ENCODE data around the gene ZFYVE16.
"Not testable (repeated sequence)": the region's sequence is repeated elsewhere in the genome, so short reads cannot be mapped to it uniquely, and the experiment has no call there.

Gene ZFYVE16

DNA sequence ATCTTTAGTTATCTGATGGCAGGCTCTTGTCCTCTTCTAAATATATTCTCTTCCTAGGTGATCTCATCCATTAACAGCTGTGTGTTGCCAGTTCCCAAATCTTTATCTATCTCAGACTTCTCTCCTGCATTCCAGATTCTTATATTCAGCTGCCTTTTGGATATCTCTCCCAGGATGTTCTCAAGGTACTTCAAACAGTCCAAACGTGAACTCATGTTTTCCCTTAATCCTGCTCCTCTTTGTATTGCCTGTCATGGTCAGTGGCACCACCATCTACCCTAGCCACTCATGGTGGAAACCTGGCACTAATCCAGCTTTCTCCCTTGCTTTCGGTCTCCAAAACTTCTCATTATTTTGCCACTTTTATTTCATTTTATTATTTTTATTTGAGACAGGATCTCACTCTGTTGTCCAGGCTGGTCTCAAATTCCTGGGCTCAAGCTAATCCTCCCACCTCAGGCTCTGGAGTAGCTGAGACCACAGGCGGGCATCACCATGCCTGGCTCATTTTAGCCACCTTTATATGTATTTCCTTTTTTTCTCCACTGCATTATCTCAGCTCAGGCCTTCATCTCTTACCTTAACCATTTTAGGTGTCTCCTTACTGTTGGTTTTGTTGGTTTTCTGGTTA is 3.8 kb downstream of the ZFYVE16 start:
- no peak for TF ChIP-seq CTCF (IDR thresholded peaks at IDR 0.05; ENCODE audit: low read length, missing control alignments)

GRCh38 chr5:80414113-80414512 is 6.2 kb downstream of the ZFYVE16 start:
- peak; percentile 54 for DNase-seq (ENCODE audit: low read depth)
- TF ChIP-seq CTCF (IDR thresholded peaks at IDR 0.05; ENCODE audit: low read length, missing control alignments): no peak
- no peak overlapping the region for H3K4me3 ChIP-seq (replicated peaks; ENCODE audit: low read depth, low read length)

More for the DNA sequence above, 3.8 kb downstream of the ZFYVE16 start:
- no peak overlapping the region for H3K4me3 ChIP-seq (replicated peaks; ENCODE audit: low read depth, low read length)
- no peak for DNase-seq (ENCODE audit: low read depth)

GRCh38 chr5:80417973-80418372 is 10.1 kb downstream of the ZFYVE16 start:
- TF ChIP-seq CTCF (IDR thresholded peaks at IDR 0.05; ENCODE audit: low read length, missing control alignments): no peak
- no peak for DNase-seq (ENCODE audit: low read depth)
- H3K4me3 ChIP-seq (replicated peaks; ENCODE audit: low read depth, low read length): no peak overlapping the region

- H3K4me3 ChIP-seq (replicated peaks; ENCODE audit: low read depth, low read length); DNase-seq (ENCODE audit: low read depth): not testable (repeated sequence)
Observed at GRCh38 chr5:80424365-80424764, 16.5 kb downstream of the ZFYVE16 start.

- no peak for TF ChIP-seq CTCF (IDR thresholded peaks at IDR 0.05; ENCODE audit: low read length, missing control alignments)
- DNase-seq (ENCODE audit: low read depth): no peak
- H3K4me3 ChIP-seq (replicated peaks; ENCODE audit: low read depth, low read length): no peak overlapping the region
Observed at GRCh38 chr5:80435476-80435875, 27.6 kb downstream of the ZFYVE16 start.

DNA sequence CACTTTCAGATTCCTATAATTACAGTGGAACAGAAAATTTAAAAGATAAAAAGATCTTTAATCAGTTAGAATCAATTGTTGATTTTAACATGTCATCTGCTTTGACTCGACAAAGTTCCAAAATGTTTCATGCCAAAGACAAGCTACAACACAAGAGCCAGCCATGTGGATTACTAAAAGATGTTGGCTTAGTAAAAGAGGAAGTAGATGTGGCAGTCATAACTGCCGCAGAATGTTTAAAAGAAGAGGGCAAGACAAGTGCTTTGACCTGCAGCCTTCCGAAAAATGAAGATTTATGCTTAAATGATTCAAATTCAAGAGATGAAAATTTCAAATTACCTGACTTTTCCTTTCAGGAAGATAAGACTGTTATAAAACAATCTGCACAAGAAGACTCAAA is 29.5 kb downstream of the ZFYVE16 start:
- DNase-seq (ENCODE audit: low read depth): no peak
- no peak overlapping the region for H3K4me3 ChIP-seq (replicated peaks; ENCODE audit: low read depth, low read length)
- no peak for TF ChIP-seq CTCF (IDR thresholded peaks at IDR 0.05; ENCODE audit: low read length, missing control alignments)

- no peak for TF ChIP-seq CTCF (IDR thresholded peaks at IDR 0.05; ENCODE audit: low read length, missing control alignments)
- H3K4me3 ChIP-seq (replicated peaks; ENCODE audit: low read depth, low read length): no peak overlapping the region
- no peak for DNase-seq (ENCODE audit: low read depth)
Observed at GRCh38 chr5:80438739-80439138, 30.9 kb downstream of the ZFYVE16 start.
